Measurements from ENCODE around the gene SLC66A2. TPM values are rescaled to one million over a fixed set of nuclear protein-coding genes. Genes with fewer than 3 reads are reported as not detected.
A peak's percentile ranks its signal among the peaks of the same experiment; 100 is the strongest.

Gene SLC66A2
- total RNA-seq, 4 donors from 2014 or later = 30.4 to 49.6 (median 35.1) TPM

DNA sequence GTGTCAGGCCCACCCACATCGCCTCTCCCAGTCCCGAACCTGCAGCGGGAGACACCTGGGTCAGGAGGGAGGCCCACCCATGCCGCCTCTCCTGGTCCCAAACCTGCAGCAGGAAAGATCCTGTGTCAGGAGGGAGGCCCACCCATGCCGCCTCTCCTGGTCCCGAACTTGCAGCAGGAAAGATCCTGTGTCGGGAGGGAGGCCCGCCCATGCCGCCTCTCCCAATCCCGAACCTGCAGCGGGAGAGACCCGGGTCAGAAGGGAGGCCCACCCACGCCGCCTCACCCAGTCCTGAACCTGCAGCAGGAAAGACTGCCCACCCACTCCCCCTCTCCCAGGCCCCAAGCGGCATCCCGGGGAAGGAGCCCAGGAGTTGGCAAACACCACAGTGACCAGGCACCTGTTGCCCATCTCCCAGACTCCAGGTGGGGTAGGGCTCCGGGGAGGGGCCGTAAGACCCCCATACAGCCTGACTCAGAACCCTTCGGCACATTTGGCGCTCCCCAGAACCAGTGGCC, 7.8 kb downstream of the SLC66A2 start:
- 80 to 100% methylated on average over 1 to 3 of the region's 20 CpGs for WGBS, 2 donors
- H3K27ac ChIP-seq = peak overlapping the region in 1 of 4 donors; percentile 38

DNA sequence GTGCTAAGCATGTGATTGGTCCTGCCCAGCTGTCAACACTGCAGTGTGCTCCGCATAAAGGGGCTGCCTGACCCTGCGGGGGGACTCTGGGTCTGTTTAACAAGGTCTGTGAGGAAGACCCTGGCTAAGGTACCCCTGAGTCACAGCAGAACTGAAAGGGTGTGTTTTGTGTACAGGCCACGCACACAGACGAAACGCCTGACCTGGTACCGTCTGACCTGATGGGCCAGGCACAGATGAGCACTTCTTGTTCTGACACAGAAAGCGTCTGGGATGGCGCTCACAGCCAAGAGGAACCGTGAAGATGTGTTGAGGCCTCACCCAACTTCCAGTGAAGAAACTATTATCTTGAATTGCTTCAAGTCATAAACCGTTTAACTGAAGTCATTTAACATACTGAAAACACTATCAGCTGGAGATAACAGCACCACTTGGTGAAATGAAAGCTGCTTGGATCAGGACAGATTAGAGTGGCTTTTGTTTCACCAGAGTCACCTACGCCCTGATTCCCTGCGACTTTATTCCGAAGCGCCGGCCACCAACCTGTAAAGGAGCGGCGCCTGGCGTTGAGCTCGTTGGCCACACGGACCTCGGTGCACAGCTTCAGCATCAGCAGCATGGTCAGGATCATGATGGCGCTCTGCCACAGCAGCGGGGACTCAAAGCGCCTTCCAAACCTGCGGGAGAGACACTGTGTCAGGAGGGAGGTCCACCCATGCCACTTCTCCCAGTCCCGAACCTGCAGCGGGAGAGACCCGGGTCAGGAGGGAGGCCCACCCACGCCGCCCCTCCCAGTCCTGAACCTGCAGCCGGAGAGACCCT, 8.5 kb downstream of the SLC66A2 start:
- 49 to 73% methylated on average over 12 of the region's 31 CpGs for WGBS, 2 donors
- H3K4me1 ChIP-seq = peaks cover 17 to 100% (median 40%) of the 10 kb centered on the region in 3 donors
- no peak for TF ChIP-seq POLR2A (IDR thresholded peaks at IDR 0.05)
- TF ChIP-seq, protein P1, sequence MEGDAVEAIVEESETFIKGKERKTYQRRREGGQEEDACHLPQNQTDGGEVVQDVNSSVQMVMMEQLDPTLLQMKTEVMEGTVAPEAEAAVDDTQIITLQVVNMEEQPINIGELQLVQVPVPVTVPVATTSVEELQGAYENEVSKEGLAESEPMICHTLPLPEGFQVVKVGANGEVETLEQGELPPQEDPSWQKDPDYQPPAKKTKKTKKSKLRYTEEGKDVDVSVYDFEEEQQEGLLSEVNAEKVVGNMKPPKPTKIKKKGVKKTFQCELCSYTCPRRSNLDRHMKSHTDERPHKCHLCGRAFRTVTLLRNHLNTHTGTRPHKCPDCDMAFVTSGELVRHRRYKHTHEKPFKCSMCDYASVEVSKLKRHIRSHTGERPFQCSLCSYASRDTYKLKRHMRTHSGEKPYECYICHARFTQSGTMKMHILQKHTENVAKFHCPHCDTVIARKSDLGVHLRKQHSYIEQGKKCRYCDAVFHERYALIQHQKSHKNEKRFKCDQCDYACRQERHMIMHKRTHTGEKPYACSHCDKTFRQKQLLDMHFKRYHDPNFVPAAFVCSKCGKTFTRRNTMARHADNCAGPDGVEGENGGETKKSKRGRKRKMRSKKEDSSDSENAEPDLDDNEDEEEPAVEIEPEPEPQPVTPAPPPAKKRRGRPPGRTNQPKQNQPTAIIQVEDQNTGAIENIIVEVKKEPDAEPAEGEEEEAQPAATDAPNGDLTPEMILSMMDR (IDR thresholded peaks at IDR 0.05) = no peak
- no peak for DNase-seq
- H3K27ac ChIP-seq = peak overlapping the region in 2 of 4 donors; percentile 17 to 38
- no peak overlapping the region for H3K4me3 ChIP-seq
- intact Hi-C loops (cut with DNase I) = loop anchor here (10.0 kb wide), 1 partner anchor 258 kb away; no protein-coding TSS in a partner anchor
- no peaks in the 10 kb centered on the region for H3K9me3 ChIP-seq
- H3K36me3 ChIP-seq = peaks cover 0 to 67% (median 5%) of the 10 kb centered on the region in 3 donors
- no peaks in the 10 kb centered on the region for H3K27me3 ChIP-seq

More for the DNA sequence above, 7.8 kb downstream of the SLC66A2 start:
- no peak for DNase-seq
- intact Hi-C loops (cut with DNase I) = loop anchor here (10.0 kb wide), 1 partner anchor 259 kb away; no protein-coding TSS in a partner anchor
- no peaks in the 10 kb centered on the region for H3K9me3 ChIP-seq
- H3K4me1 ChIP-seq = peaks cover 12 to 100% (median 40%) of the 10 kb centered on the region in 3 donors
- TF ChIP-seq POLR2A (IDR thresholded peaks at IDR 0.05) = no peak
- TF ChIP-seq, protein P1 (IDR thresholded peaks at IDR 0.05) = no peak
- peaks cover 0 to 73% (median 5%) of the 10 kb centered on the region in 3 donors for H3K36me3 ChIP-seq
- H3K4me3 ChIP-seq = no peak overlapping the region
- no peaks in the 10 kb centered on the region for H3K27me3 ChIP-seq

DNA sequence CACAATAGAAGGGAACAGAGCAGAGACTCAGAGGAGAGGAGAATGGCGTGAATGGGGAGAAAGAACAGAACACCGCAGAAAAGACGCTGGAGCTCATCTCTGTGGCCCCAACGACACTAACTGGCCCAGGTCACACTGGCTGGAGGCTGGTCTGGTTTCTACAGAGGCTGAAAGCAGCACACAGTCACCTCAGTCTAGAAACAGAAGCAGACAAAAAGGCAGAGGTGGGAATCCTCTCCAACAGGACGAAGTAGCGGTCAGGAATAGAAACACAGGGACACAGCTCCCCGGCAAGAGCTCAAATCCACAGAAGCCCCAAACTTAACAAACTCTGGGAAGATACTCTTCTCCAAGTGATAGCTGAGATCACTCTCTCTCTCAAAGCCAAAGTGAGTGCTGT, 9.2 kb downstream of the SLC66A2 start:
- intact Hi-C loops (cut with DNase I) = loop anchor here (10.0 kb wide), 1 partner anchor 257 kb away; no protein-coding TSS in a partner anchor
- Histone ChIP-seq H3K27me3 (no peaks in the 10 kb centered on the region), H3K36me3 (peaks cover 0 to 70% (median 5%) of the 10 kb centered on the region in 3 donors), H3K27ac (peak overlapping the region in 2 of 4 donors; percentile 17 to 38), H3K4me1 (peaks cover 17 to 94% (median 33%) of the 10 kb centered on the region in 3 donors), H3K9me3 (no peaks in the 10 kb centered on the region), H3K4me3 (no peak overlapping the region)
- DNase-seq = no peak
- no peak for TF ChIP-seq POLR2A (IDR thresholded peaks at IDR 0.05)
- TF ChIP-seq, protein P1 (IDR thresholded peaks at IDR 0.05) = no peak
- 72 to 79% methylated on average over 7 of the region's 7 CpGs for WGBS, 2 donors

DNA sequence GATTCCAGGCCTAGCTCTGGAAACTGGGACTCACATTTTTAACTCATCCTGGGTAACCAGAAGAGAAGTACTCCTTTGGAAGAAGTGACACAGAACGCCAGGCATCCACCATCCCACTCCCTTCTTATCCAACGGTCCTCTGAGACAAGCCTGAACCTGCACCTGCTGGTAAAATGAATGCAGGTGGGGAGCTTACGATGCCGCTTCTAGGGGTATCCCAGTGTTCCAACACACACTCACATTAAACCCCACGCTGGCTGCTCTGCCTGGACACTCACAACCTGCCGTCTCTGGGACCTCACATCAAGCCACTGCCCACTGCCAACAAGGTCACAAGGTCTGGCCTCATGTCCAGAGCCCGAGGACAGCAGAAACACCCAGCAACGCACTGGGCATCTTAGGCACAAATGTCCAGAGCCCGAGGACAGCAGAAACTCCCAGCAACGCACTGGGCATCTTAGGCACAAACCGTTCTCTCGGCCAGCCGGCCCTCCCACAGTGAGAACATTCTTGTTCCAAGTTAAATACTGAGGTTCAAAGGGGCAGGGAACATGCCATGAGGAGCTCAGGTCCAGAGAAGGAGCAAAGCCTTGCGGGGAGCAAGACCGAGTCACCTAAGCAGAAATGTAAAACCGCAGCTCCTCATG, 9.9 kb downstream of the SLC66A2 start:
- Histone ChIP-seq H3K36me3 (peaks cover 0 to 74% (median 5%) of the 10 kb centered on the region in 3 donors), H3K27me3 (no peaks in the 10 kb centered on the region), H3K4me1 (peaks cover 17 to 88% (median 27%) of the 10 kb centered on the region in 3 donors), H3K27ac (peak overlapping the region in 2 of 4 donors; percentile 3 to 55), H3K4me3 (no peak overlapping the region), H3K9me3 (no peaks in the 10 kb centered on the region)
- 81 to 100% methylated on average over 4 to 15 of the region's 16 CpGs for WGBS, 2 donors
- TF ChIP-seq, protein P1 (IDR thresholded peaks at IDR 0.05) = no peak
- no peak for TF ChIP-seq POLR2A (IDR thresholded peaks at IDR 0.05)
- no peak for DNase-seq
- intact Hi-C loops (cut with DNase I) = loop anchor here (10.0 kb wide), 1 partner anchor 257 kb away; no protein-coding TSS in a partner anchor
